Measurements from ENCODE around the gene SNRNP35.
A peak's percentile ranks its signal among the peaks of the same experiment; 100 is the strongest.
"Not testable (repeated sequence)": the region's sequence is repeated elsewhere in the genome, so short reads cannot be mapped to it uniquely, and the experiment has no call there.

Gene SNRNP35

DNA sequence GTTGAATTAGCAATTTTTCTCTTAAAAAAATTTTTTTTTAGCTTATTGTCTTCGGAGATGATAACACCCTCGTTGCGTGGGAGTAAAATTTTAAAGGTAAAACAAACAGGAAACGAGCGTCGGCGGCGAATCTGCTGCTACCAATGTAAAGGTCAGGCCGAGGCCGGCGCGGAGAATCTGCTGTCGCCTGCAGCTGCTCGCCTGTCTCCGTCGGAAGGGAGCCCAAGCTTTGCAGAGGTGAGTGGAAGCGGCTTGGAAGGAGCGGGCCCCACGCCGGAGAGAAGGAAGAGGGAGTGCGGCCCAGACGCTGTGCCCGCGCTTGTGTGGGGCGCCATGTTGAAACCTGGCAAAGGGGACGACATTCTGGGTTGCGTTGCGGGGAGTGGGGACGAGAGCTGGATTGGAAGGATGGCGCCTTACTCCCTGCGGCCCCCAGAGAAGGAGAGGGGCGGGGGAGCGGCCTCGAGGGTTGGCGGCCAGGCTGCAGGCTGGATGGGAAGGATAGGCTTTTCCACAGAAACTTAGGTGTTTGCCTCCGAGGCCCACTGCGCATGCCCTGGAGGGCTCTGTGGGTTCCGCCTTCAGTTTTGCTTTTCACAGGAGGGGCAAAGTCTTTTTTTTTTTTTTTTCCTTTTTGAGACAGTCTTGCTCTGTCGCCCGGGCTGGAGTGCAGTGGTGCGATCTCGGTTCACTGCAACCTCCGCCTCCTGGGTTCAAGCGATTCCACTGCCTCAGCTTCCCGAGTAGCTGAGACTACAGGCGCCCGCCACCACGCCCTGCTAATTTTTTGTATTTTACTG, at the start of gene SNRNP35:
TSS of gene SNRNP35 (plus strand) at position 160 of the 800 bp plus-strand sequence. CDS start 7,402 bp downstream, outside the sequence.
- TF ChIP-seq, protein P1, sequence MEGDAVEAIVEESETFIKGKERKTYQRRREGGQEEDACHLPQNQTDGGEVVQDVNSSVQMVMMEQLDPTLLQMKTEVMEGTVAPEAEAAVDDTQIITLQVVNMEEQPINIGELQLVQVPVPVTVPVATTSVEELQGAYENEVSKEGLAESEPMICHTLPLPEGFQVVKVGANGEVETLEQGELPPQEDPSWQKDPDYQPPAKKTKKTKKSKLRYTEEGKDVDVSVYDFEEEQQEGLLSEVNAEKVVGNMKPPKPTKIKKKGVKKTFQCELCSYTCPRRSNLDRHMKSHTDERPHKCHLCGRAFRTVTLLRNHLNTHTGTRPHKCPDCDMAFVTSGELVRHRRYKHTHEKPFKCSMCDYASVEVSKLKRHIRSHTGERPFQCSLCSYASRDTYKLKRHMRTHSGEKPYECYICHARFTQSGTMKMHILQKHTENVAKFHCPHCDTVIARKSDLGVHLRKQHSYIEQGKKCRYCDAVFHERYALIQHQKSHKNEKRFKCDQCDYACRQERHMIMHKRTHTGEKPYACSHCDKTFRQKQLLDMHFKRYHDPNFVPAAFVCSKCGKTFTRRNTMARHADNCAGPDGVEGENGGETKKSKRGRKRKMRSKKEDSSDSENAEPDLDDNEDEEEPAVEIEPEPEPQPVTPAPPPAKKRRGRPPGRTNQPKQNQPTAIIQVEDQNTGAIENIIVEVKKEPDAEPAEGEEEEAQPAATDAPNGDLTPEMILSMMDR (IDR thresholded peaks at IDR 0.05; ENCODE audit: control insufficient read depth, extremely low read depth, insufficient read depth), result no peak
- peak within 1 kb of the TSS; percentile 96 for H3K4me3 ChIP-seq (ENCODE audit: low read depth, low read length)
- peak; percentile 56 for DNase-seq (ENCODE audit: low read depth)

- H3K4me3 ChIP-seq (ENCODE audit: low read depth, low read length); DNase-seq (ENCODE audit: low read depth): not testable (repeated sequence)
Observed at GRCh38 chr12:123408619-123409018, 49.3 kb upstream of the SNRNP35 start.

DNA sequence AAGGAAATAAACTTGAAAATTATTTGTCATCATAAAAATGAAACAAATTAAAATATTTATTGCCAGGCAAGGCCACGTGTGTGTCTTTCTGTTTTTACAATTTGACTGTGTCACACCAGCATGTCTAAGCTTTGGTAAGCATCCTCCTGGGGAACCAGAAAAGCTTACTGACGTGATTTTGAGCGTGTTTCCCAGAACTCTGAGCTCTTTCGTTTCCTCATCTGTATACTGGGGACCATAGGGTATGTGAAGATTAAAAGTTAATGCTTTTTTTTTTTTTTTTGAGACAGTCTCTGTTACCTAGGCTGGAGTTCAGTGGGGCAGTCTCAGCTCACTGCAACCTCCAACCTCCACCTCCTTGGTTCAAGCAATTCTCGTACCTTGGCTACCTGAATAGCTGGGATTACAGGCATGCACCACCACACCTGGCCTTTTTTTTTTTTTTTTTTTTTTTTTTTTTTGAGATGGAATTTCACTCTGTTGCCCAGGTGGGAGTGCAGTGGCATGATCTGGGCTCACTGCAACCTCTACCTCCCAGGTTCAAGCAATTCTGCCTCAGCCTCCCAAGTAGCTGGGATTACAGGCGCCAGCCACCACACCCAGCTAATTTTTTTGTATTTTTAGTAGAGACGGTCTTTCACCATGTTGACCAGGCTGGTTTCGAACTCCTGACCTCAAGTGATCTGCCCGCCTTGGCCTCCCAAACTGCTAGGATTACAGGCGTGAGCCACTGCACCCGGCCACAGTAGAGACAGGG, 48.5 kb upstream of the SNRNP35 start:
- DNase-seq (ENCODE audit: low read depth); H3K4me3 ChIP-seq (ENCODE audit: low read depth, low read length): not testable (repeated sequence)

DNA sequence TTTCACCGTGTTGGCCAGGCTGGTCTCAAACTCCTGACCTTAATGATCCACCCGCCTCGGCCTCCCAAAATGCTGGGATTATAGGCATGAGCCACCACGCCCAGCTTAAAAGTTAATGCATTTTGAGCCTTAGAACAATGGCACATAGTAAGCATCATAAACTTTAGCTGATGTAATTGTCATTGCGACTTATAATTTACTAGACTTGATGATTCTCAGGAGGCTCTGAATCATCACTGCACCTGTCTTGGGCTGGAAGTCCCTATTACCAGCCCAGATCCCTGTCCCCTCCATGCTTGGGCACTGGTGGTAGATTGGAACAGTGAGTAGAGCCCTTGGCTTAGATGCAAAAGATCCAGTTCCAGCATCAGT, 47.9 kb upstream of the SNRNP35 start:
- TF ChIP-seq, protein P1 (IDR thresholded peaks at IDR 0.05; ENCODE audit: control insufficient read depth, extremely low read depth, insufficient read depth), result no peak
- DNase-seq (ENCODE audit: low read depth), result no peak
- no peak overlapping the region for H3K4me3 ChIP-seq (ENCODE audit: low read depth, low read length)

- TF ChIP-seq, protein P1 (IDR thresholded peaks at IDR 0.05; ENCODE audit: control insufficient read depth, extremely low read depth, insufficient read depth), result no peak
- no peak overlapping the region for H3K4me3 ChIP-seq (ENCODE audit: low read depth, low read length)
- DNase-seq (ENCODE audit: low read depth), result no peak
Observed at GRCh38 chr12:123421314-123421713, 36.6 kb upstream of the SNRNP35 start.

- no peak for DNase-seq (ENCODE audit: low read depth)
- H3K4me3 ChIP-seq (ENCODE audit: low read depth, low read length), result no peak overlapping the region
- TF ChIP-seq, protein P1 (IDR thresholded peaks at IDR 0.05; ENCODE audit: control insufficient read depth, extremely low read depth, insufficient read depth), result no peak
Observed at GRCh38 chr12:123427036-123427769, 30.7 kb upstream of the SNRNP35 start.

DNA sequence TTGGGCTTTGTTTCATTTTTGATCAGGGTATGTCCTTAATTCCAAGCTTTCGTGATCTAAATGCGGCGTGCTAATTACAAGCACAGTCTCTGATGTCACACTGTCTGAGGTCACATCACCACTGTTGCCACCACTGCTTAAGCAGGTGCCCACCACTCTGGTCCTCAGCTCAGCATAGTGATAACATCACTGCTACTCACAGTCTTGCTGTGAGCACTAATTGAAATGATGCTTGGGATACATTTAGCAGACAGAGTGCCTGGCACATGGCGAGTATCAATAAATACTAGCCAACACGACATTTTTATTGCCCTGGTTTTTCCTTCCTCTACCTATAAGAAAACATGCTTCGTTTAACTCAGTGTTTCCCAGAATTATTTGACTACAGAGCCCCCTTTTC, 29.3 kb upstream of the SNRNP35 start:
- no peak overlapping the region for H3K4me3 ChIP-seq (ENCODE audit: low read depth, low read length)
- no peak for DNase-seq (ENCODE audit: low read depth)
- TF ChIP-seq, protein P1 (IDR thresholded peaks at IDR 0.05; ENCODE audit: control insufficient read depth, extremely low read depth, insufficient read depth), result no peak

DNA sequence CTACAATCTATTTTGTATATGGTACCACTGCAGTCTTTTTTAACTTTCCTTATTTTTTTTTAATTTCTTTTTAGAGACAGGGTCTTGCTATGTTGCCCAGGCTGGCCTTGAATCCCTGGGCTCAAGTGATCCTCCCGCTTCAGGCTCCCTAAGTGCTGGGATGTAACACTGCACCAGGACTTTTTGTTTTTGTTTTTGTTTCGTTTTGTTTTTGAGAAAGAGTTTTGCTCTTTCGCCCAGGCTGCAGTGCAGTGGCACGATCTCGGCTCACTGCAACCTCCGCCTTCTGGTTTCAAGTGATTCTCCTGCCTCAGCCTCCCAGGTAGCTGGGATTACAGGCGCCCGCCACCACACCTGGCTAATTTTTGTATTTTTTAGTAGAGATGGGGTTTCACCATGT, 28.8 kb upstream of the SNRNP35 start:
- H3K4me3 ChIP-seq (ENCODE audit: low read depth, low read length), result not testable (repeated sequence)

GRCh38 chr12:123431951-123432817, 25.8 kb upstream of the SNRNP35 start:
- H3K4me3 ChIP-seq (ENCODE audit: low read depth, low read length); DNase-seq (ENCODE audit: low read depth): not testable (repeated sequence)

More for the DNA sequence above, 28.8 kb upstream of the SNRNP35 start:
- DNase-seq (ENCODE audit: low read depth), result not testable (repeated sequence)

All from LNCaP clone FGC (cell line).